HG03045 (cell line): ENCODE data around the gene AMBRA1.

Experiments
- ATAC-seq: cut with Tn5 transposase; IDR thresholded peaks from one replicate; pipeline ENCODE4 v1.9.1; 2021; ENCODE audit warnings: mild to moderate bottlenecking, moderate library complexity; ENCODE audit not compliant: unreplicated experiment

Gene AMBRA1

DNA sequence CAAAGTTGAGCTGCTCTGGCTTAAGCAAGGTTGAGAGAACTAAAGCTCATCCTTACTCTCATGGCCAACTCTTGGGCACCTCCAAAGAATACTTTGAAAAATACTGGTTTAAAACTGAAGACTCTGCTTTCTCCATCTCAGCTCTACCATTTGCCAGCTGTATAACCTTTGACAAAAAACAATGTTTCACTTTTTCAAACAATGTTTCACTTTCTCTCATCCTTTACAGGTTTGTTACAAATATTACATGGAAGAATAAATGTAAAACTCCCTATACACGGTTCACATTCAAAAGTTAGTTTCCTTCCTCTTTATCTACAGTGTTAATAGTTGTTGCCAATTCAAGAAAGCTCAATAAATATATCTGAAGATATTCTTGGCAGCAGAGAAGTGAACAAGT, 19.2 kb downstream of the AMBRA1 start:
- no peak for ATAC-seq

DNA sequence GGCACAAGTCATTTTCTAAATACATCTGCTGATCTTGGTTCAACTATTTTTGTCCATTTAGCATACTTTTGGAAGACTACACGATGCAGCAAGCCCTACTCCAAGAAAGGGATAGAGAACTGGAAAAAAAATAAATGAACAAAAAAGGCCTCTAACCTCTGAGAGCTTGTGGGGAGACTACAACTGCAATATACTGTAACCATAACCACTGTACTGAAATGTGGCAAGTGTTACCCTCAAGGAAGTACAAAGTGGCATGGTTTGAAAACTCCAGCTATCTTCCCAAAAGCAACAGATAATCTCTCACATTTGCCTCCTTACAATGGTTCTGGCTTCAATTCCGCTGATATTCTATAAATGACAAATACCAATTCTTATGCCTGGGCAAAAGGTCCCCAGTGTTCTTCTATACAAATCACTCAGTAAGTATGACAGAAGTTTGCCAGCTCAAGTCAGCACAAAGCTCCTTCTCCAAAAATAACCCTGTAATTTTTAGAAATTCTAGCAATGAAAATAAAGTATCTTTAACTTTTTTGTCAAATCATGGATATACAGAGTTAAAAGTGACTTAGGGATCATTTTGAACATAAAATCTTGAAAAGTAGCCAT, 22.9 kb downstream of the AMBRA1 start:
- ATAC-seq = no peak

DNA sequence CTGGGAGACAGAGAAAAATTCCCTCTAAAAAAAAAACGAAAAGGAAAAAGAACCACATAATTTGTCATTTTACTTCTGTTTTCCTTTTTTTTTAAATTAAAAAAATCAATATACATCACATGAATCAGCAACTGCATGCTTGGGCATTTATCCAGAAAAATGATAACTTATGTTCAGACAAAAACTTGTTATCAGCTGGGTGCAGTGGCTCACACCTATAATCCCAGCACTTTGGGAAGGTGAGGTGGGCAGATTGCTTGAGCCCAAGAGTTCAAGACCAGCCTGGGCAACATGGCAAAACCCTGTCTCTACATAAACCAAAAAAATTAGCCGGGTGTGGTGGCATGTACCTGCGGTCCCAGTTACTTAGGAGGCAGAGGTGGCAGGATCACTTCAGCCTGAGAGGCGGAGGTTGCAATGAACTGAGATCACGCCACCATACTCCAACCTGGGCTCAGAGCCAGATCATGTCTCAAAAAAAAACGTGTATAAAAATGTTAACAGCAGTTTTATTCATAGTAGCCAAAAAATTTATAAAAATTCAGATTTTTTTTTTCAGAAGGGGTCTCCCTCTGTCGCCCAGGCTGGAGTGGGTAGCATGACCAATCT, 28.5 kb downstream of the AMBRA1 start:
- ATAC-seq = no peak

DNA sequence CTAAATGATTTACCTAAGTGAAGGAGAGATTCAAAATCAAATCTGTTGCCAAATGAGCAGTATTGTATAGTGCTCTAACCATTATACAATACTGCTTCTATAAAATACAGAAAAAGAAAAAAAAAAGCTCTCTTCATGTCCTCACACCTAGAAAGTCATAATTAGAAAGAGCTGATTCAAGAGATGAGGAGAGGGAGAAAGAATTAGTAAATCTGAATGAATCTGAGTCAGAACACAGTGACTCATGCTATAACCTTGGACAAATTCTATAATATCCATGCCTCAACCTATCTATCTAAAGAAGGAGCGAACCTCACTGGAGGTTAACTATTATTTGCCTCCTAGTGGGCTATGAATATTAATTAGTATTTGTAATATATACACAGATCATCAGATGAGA, 29.4 kb downstream of the AMBRA1 start:
- ATAC-seq = no peak

DNA sequence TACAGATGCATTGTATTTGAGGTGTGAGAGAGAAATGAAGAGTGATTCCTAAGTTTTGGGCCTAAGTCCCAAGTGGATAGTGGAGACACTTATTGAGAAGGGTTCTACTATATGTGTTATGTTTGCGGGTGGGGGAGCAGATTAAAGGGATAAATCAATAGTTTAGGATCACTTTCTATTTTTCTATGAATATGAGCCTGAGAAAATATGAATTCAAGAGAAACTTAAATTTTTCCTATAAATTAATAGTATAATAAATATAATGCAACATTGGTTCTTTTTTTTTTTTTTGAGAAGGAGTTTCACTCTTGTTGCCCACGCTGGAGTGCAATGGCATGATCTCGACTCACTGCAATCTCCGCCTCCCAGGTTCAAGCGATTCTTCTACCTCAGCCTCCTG, 31.3 kb downstream of the AMBRA1 start:
- ATAC-seq = no peak

DNA sequence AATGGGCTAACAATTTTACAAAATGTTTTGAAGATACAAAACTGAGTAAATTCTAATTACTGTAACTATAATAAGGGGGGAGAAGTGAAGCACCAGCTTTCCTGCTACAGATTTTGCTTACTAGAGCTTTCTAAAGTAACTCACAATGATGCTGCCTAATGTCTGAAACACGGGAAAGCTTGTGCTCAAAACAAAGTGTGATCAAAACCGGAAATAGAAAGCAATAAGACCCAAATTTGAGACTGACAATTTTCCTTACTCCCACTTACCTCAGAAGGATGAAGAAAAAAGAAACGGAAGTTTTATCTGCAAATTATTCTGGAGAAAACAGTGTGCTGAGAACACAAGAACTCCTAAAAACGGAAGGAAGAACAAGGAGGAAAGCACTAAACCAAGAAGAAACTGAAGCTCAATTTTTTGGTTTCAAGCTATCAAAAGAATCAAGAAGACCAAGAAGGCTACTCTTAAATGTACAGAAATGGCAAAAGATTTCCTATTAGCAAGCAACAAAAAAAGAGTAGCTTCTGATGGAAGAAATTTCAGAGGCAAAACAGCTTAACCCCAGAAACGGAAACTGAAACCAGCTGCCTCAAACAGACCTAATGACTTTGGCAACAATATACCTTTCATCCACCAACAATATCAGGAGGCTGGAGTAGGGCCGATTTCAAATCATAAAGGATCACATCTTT, 33.4 kb downstream of the AMBRA1 start:
- no peak for ATAC-seq

DNA sequence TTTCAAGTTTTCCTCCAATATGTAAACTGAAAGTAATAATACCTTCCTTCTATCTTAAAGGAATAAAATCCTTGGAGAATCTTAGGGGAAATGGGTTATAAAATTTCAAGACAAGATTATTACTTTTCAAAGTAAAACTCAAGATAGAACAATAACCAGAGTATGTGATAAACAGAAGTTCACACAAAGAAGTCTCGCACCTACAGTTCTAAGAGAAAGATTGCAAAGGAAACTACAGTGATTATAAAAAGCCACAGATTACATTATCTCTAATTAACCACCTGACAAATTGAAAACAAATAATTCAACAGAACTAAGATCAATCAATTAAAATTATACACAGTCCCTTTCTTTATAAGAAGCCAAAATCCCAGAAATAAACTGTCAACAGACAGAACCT, 34.0 kb downstream of the AMBRA1 start:
- ATAC-seq = no peak

DNA sequence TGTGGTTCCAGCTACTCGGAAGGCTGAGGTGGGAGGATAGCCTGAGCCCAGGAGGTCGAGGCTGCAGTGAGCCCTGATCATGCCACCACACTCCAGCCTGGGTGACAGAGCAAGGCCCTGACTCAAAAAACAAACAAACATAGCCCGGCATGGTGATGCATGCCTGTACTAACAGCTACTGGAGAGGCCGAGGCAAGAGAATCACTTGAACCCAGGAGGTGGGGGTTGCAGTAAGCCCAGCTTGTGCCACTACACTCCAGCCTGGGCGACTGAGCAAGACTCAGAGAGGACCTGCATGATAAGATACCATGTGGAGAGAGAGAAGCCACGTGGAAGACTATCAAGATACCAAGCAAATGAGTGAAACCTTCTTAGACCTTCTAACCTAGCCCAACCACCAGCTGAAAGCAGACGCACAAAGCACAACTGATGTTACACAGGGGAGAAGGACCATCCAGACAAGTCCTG, 36.1 kb downstream of the AMBRA1 start:
- no peak for ATAC-seq

DNA sequence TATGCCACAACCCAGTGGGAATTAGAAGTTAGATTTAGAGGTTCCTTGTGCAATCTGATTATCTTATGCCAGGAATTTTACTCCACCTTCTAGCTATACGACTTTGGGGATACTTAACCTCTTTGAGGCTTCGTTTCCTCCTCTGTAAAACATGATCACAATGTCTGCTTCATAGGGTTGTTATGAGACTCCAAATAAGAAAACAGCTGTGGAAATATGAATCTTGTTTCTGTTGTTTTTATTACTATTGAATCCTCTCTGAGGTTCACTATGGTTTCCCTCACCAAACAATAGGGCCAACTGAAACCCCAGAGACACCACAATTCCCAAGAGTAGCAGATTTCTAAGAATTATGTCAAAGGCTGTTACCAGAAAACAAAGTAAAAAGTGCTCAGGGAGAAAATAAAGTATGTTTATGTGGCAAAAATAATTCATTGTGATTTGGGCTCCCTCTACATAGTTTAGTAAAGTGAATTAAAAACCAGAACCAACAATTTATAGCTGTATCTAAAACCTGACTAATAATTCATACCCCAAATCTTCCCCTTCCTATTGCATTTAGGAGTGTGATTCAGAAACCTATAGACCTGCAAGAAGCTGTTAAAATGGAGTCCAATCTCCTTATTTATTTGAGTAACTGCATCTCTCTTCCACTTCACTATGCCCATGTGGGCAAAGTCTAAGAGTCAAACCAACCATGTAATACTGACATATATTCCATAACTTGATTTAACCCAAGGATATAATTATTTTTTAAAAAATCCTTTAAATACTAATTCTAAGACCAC, 38.4 kb downstream of the AMBRA1 start:
- ATAC-seq = no peak

DNA sequence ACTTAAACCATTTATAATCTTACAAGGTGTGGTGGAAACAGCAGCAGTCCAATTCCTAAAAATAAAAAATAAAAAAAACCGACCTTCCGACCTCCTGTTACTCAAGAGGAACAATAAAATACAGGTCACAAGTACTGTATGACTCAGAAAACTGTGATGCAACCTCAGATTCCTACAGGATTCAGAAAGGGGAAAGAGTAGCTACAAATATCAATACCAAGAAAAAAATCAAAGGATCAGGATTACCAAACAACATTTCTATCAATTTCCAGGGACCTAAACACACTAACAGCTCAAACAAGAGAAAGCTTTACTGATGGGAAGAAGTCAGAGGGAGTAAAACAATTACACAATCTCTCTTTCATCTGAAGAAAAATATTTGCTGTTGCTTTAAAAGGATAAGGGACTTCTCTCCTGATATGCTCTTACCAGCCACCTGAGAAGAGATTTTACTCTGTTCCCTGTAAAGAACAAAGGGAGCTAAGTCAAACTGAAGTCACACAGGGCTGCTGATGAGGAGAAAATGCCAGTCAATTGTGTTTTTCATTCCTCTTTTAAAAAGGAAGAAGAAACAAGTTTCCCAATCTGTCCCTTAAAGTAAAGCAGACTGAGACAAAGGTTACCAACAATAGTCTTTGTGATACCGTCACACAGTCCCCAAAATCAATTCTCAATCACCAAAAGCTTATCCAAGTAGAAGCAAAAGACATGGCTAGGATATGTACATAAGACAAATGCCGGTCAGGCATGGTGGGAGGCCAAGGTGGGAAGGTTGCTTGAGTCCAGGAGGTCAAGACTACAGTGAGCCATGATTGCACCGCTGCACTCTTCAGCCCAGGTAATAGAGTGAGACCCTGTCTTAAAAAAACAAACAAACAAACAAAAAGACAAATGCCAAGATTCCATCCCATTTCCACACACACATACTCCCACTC, 39.3 kb downstream of the AMBRA1 start:
- ATAC-seq = no peak

DNA sequence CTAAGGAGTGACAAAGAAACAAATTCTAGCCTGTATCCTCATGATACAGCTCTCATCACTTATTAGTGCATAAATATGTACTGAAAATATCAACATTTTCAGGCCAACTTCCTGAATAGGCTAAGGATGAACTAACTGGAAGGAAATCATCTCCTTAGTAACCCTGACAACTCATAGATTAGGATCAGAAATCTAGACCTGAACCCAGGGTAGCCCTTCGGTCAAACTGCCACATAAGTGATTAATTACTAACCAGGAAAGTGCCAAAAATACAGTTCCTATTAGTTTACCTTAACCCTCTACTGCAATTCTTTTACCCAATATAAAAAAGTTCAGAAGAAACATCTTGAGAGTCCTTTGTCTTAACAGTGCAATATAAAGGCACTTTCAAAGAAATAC, 40.0 kb downstream of the AMBRA1 start:
- ATAC-seq = no peak

DNA sequence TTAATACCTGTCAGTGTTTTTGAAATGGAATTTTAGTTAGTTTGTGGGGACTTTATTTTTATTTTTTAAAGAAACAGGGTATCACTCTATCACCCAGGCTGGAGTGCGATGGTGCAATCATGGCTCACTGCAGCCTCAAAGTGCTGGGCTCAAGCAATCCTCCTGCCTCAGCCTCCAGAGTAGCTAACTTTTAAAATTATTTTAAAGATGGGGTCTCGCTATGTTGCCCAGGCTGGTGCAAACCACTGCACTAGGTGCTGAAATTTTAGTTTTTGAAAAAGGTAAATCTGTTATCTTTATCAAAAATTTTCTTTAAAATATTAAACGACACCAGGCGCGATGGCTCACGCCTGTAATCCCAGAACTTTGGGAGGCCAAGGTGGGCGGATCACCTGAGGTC, 42.6 kb downstream of the AMBRA1 start:
- ATAC-seq = no peak

DNA sequence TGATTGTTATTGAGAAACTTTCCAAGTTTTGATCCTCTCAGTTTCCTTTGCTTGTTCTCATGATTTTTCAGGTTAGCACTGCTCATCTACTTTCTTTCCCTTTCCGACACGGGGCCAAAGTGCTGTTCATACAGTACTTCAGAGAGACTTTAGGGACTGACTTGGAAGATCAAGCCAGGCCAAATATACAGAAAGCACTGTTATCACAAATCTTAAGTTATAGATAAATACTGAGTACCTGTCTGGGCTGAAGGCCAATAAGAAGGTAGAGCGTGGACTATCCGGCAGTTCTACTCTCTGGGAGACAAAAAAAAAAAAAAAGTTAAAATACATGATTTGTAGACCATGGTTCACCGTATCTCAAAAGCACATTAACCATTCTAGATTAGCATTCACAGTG, 46.2 kb downstream of the AMBRA1 start:
- no peak for ATAC-seq

DNA sequence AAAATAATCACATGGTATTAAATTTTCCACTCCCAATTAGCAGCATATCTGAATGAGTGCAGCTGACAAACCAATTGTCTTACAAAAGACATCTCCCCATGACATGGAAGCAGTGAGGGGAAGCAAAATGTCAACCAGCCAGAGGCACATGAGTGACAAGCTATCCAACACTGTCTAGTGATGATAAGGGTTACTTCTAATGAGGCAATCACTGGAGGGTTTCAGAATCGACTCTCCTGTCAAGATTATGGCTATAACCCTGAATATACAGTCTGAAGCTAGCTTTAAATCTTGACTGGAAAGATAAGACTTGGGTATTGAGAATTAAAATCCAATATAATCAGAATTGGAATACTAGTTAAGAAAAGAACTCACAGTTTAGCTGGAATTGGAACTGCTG, 50.3 kb downstream of the AMBRA1 start:
- no peak for ATAC-seq

DNA sequence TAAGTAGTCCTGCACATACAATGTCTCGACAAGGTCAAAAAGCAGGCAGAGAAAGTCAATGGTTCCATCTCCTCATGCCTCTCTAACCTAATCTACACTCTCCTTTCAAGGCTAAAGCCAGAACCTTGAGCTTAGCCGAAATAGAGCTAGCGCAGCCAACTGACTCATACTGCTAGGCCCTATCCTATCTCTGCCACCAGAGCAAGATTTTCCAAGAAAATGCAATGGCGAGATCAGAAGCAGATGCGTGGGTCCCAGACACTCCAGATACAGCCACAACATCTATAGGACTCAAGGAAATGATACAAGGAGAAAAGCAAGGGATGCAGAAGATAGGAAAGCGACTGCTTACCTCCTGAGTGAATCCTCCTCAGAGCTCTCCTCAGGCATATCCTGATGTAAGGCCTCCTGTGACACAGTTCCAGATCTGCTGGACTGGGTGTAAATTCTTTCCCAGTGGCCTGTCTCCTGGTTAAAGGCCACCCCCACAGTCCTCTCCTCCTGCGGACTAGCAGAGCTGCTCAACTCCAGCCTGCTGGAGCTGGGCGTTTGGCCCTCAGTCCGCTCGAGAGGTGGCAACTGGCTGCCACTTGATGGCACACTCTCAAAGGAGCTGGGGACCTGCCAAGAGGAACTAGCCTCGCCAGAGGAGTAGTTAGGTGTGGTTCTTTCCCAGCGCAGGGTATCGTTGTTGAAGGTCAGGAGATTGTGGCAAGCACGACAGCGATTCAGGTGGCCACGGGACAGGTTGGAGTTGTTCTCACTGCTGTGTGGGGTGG, 52.0 kb downstream of the AMBRA1 start:
- no peak for ATAC-seq

DNA sequence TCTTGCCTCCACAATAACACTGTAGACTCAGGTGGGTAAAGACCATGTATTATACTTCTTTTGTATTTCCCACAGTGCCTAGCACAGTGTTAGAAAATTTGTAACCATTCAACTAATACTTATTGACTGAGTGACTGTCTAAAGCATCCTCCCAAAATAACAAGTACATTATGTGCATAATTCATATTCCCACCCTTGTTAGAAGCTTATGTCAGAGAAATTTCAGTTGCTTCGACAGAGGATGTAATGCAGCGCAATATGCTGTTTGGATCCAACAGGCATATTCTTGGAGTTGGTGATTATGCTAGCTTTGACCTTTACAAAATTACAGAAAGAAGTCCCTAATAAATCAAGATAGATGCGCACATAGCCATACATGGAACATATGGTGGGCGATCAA, 53.0 kb downstream of the AMBRA1 start:
- no peak for ATAC-seq

DNA sequence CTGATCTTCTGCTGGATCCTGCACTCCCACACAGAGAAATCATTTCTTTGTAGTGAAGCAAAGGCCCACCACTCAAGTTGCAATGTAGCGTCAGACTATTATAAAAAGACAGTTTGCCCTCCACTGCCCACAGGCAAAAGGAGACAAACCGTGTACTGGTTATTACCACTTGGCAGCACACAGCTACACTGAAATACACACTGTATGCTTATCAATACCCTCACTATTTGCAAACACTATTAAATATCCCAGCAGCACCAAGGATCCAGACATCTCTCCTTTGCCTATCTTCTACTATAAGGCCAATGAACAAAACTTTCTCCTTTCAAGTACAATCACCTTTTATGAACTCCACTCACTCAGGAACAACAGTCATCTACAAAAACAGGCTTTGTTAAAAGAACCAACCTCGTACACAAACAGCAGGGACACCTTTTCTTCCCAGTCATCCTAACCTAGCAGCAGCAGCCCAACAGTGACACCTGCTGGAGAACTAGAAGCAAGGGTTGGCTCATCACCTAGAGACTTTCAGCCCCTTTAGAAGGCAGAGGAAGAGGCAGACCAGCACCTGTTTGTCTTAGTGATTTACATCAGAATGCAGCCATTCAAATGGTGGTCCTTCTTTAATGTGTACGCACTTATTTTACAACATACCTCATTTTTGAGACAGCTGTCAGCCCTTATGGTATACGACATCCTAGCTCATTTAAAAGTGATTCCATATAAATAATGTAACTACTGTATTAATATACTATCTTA, 56.1 kb downstream of the AMBRA1 start:
- no peak for ATAC-seq

DNA sequence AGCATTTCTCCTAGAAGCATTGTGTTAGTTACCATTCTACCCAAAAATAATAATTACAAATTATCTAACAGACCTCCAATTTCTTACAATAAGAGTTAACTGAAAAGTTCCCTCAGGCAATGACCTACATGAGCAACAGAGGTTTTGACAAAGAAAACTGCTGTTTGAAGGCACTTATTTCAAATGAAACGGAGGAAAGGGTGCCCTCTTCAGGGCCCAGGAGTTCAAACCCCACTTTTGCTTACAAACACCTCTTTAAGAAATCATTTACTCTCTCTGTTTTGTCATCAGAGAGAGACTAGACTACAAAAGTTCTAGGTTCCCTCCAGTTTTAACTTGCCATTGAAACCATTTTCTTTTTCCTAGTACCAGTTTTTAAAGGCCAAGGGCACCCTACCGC, 56.7 kb downstream of the AMBRA1 start:
- ATAC-seq = no peak

DNA sequence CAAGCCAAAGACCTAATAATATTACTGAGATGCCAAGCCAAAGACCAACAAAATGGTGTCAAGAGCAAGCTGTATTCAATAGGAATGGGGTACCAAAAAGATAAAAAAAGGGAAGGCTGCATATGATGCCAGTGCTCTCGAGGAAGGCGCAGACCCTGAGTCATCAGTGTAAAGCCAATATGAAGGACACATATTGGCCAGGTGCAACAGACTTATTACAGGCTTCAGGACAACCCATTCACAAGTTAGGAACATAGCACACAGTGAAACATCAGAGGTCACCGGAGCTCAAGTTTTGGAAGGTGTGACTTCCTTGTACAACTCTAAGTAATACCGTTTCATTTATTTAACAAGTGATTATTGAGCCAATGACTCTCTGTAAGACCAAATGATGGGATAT, 58.1 kb downstream of the AMBRA1 start:
- ATAC-seq = no peak
